ENCODE measurements around the gene GREB1.

Gene GREB1

GRCh38 chr2:11560806-11561205 lies 27.0 kb downstream of the GREB1 start:
- no peak for DNase-seq

- DNase-seq: peak; percentile 11
Observed at GRCh38 chr2:11562011-11562410, 28.2 kb downstream of the GREB1 start.

DNA sequence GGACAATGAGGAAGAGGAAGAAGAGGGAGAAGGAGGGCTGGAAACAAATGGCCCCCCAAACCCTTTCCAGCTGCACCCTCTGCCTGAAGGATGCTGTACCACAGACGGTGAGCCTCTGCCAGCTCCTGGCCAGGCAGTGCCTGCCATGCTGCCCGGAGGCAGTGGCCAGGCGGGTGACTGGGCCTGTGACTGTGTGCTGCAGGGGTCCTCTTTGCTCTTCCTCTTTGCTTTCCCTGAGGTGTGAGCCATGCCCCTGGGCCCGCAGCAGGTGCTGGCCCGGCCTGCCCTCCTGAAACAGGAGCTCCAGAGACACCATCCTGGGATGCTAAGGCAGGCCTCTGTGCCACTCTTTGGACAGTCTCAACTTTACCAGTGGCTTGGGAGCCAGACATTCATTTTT lies 28.6 kb downstream of the GREB1 start:
- DNase-seq: no peak

- no peak for DNase-seq
Observed at GRCh38 chr2:11563784-11564666, 30.2 kb downstream of the GREB1 start.

DNA sequence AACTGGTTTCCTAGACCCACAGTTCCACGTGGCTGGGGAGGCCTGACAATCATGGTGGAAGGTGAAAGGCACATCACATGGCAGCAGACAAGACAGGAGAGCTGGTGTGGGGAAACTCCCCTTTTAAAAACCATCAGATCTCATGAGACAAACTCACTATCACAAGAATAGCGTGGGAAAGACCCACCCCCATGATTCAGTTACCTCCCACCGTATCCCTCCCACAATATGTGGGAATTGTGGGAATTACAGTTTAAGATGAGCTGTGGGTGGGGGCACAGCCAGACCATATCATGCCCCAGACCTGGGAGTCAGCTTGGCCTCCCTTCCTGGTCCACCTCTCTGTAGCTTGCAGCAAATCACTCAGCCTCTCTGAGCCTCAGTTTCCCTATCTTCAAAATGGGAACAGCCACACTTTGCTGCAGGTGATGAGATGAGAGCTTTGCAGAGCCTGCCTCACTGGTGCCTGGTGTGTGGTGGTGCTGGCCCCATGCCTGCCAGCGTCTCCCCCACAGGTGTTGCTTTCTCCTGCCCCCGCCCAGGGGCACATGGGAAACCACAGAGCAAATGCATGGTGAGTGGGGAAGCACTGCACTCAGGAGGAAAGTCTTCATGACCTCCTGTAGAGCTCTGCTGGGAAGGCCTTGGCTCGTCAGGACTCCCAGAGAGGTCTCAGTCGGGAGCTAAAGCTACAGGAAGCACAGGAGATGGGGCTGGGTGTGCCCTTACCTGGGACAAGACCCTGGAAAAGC lies 31.1 kb downstream of the GREB1 start:
- DNase-seq: no peak

GRCh38 chr2:11566383-11566782 lies 32.5 kb downstream of the GREB1 start:
- DNase-seq: no peak

DNA sequence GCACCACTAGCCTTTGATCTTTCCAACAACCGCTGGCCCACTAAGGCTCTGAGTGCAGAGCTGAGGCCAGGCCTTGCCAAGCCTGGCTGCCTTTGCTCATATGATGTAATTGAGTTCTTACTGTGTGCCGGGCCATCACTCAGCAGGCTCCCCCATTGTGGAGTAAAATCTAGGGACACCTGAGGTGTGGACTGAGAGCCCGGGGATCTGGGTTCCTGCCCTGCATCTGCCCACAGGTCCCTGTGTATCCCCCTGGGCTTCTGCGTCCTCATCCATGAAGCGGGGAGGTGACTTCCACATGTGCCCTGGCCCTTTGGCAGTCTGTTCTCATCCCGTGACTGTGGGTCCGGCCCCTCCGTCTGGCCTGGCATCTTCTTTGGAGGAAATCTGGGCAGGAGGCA lies 33.8 kb downstream of the GREB1 start:
- no peak for DNase-seq

DNA sequence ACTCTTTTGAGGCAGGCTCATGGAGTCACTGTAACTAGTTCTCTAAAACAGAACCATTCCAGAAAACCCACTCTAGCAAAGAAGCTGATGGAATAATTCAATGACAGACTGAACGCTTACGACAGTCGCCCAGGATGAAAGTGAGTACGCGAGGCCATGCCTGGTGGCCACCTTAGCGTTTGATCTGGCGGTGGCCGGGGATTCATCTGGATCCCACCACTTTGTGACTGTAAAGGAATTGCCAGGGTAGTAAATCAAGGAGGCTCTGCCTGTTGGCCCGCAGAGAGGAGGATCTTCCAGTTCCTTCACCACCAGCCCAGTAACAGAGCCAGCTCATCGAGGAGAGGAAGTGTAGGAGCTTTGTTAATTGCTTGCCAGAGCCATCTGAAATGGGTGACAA lies 34.6 kb downstream of the GREB1 start:
- no peak for DNase-seq

DNA sequence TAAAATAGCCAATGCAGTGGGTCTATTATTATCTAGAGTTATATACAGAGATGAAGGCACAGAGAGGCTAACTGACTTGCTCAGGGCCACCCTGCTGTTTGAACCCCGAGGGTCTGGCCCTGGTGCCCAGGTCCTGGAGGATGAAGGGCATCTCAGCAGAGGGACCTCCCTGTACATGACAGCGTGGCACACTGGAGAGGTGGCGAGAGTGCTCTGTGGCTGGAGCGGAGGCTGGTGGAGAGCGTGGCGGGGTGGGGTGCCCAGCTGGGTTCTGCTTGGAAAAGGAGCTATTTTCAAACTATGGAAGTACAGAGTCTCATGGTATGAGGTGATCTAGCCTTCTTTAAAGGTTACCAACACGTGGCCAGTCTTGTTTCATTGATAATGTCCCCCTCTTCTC lies 35.8 kb downstream of the GREB1 start:
- no peak for DNase-seq

DNA sequence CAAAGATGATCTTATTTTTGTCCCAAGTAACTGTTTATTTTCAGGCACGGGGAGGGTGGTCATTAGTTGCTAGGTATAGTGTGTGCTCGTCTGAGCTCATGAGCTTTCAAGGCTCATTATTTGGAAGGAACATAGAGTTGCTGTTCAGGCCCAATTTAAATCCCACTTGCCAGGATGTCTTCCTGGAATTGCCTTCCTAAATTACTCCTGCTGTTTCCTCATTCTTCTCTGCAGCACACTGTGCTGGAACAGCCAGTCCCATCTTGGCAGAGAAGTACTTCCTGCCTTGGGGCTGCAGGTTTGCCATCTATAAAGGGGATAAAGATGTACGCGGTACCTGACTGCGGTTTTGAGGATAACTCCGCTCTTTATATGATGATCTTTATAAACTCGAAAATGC lies 37.3 kb downstream of the GREB1 start:
- DNase-seq: no peak

DNA sequence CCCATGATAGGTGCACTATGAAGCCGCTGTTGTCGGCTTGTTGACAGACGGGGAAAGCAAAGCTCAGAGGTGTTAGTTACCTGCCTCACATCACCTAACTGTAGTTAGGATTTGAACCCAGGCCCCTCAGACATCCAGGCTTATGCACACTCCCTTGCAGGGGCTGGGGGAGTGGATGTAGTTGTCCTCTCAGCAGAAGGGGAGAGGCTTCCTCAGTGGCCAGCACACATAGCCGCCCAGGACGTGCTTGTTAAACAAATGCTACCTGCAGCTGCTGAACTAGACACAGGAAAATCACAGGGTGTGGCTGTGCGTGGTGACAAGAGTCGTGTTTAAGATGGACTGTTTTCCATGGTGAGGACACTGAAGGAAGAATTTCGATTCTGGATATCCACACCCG lies 39.2 kb downstream of the GREB1 start:
- no peak for DNase-seq

DNA sequence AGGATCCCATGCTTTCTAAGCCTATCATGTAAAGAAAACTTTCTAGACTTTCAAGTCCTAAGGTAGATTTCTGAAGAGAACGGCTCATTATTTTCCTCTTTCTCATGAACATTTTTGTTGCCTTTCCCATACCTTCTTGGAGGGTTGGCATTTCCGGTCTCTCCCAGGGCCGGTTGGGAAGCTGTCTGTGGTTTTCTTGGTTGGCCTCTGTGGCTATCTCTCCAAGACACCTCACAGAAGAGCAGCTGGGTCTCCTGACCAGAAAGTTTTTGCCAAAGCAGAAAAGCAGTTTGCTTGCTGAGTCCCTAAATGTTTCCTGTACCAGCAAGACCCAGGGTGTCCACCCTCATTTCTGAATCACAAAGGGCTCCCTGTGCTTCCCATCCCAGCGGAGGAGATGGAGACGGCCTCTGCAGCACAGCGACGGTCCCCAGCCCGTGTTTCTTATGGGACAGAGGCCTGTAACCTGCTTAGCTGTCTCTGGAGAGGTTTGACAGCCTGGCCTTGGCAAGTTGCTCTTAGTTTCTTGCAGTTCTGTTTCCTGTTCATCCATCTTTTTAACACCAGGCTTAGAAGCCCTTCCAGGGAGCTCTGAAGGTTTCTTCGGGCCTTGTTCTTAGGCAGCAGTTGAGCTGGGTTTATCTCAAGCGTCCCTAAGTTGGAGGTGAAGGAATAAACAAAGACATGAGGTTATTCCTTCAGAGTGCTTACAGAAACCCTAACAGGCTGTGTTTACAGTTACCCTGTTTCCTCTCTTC lies 39.8 kb downstream of the GREB1 start:
- no peak for DNase-seq

DNA sequence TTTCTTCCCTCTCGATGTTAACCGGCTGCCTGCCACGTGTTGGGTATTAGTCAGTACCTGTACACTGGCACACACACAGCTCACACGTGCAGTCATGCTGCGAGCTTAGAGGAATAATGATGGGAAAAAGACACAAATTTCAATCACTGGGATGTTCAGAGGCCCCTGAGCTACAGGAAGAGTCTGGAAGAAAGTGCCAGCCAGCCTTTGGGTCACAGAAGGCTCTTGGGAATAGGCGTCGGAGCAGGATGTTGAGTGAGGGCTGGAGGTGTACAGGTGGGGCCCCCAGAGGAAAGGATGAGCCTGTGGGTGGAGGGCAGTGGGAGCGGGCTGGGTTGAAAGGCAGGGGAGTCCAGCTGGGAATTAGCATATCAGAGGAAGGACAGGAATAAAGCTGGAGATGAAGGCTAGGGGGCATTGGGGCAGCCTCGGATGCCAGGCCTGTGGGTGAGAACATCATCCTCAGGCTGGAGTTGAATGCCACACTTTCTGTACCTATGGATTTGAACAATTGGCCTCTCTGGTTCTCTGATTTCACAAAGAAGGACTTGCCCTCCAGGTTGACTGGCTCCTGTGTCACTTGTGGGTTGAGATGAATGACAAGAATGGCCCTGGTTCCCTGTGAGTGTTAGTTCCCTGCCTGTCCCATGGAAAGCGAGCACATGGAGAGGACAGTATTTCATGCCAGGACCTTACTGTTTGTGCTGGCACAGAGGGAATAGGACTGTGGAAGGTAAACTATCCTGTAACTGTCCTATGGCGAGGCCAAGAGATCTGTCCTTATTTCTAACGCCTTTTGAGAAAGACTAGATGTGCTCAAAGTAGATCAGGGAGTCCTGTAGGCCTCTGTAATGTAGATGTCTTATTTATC lies 40.6 kb downstream of the GREB1 start:
- DNase-seq: no peak

DNA sequence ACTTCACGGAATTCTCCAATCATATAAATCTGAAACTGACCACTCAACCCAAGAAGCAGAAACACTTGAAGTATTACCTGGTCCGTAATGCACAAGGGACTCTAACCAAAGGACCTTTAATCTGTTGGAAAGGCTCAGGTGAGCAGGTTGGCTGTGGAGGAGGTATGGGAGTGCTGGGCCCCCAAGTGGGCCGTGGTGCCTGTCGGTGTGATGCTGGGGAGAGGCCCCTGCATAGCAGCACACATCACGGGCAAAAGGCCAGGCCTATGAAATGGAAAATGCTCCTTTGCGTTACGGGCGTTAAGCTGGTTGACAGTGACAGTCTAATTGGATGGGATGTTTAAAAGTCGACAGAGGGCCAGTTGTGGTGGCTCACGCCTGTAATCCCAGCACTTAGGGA lies 42.6 kb downstream of the GREB1 start:
- no peak for DNase-seq

- no peak for DNase-seq
Observed at GRCh38 chr2:11577101-11577883, 43.4 kb downstream of the GREB1 start.

DNA sequence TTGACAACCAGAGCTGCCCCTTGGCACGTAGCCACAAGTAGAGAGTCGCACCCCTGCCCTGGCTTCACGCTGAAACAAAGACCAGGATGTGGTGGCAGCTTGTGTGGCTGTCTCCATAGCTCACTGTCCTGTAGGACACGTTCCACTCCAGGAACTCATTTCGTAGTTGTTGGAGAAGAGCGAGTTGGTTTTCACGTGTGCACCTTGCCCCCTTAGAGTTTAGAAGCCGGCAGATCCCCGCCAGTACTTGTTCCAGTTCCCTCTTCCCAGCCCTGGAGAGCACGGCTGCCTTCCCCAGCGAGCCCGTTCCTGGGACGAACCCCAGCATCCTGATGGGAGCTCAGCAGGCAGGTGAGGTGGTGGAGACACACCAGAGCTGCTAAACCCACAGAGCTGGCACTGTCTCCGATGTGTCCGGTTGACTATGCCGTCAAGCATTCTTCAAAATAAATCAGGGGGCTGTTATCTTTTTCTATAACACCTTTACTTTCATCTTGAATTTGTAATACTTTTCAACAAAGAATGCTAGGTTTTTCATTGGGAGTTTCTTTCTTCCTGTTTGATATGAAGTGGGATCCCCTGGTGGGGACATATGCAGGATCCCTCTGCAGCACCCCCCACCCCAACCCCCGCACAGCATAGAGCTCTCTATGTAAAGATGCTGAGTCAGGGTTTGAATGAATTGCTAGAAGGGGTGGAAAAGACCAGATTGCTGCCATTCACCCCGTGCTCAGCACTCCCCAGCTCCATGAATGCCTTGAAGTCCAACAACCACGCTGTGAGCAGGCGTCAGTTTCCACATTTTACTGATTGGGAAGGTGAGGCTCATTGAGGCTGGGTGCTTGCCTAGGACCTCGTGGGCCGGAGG lies 44.5 kb downstream of the GREB1 start:
- no peak for DNase-seq

GRCh38 chr2:11578986-11579774 lies 45.3 kb downstream of the GREB1 start:
- no peak for DNase-seq

GRCh38 chr2:11579867-11580659 lies 46.2 kb downstream of the GREB1 start:
- DNase-seq: no peak

DNA sequence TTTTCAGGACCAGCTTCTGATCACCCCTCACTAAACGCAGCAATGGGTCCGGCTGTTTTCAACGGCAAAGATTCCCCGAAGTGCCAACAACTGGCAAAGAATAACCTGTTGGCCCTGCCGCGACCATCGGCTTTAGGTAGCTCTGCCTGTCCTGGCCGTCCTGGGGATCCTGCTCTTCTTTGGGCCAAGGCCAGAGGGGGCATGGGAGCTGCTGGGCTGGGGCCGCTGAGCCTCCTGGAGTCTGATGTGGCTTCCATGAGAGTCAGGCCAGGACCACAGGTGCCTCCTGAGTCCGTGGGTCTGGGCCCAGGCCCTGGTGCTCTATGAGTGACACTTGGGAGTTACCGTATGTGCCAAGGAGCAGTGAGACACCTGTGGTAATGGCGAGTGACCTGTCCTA lies 46.9 kb downstream of the GREB1 start:
- no peak for DNase-seq
